CD14-positive monocyte (primary cell): ENCODE data around the gene LDLRAD2. TPM values are rescaled to one million over a fixed set of nuclear protein-coding genes. Genes with fewer than 3 reads are reported as not detected.

Experiments
- DNase-seq, 3 donors: peaks; one replicate each; pipeline ENCODE4 v3.0.0-alpha.2; 2011 to 2022
- H2AFZ ChIP-seq: 2 replicates; pipeline ENCODE4 v1.6.0; 2012; ENCODE audit warnings: mild to moderate bottlenecking, low read depth, low read length, inconsistent platforms; ENCODE audit not compliant: insufficient read depth, poor library complexity, severe bottlenecking
- H3K27ac ChIP-seq, 2 donors: 1 replicate in 1 of 2; 2 replicates in 1 of 2; pipeline ENCODE4 v1.5.1; 2012 to 2013; ENCODE audit warnings: low read length in 2 of 2, control low read depth in 1 of 2, inconsistent platforms in 1 of 2, low read depth in 1 of 2, mild to moderate bottlenecking in 1 of 2
- H3K27me3 ChIP-seq, 2 donors: one replicate each; pipeline versions ENCODE4 v1.6.0 to v1.6.1; 2011 to 2013; ENCODE audit warnings: low read length in 2 of 2; ENCODE audit not compliant: control insufficient read depth in 2 of 2, insufficient read depth in 2 of 2
- H3K36me3 ChIP-seq, 2 donors: replicated peaks in 1 of 2; 1 replicate in 1 of 2; 2 replicates in 1 of 2; pipeline versions ENCODE4 v1.5.1 to v1.6.1; 2012 to 2013; ENCODE audit warnings: low read length in 2 of 2, control low read depth in 1 of 2, inconsistent platforms in 1 of 2, mild to moderate bottlenecking in 1 of 2; ENCODE audit not compliant: insufficient read depth in 2 of 2, control insufficient read depth in 1 of 2
- H3K4me1 ChIP-seq, 2 donors: 1 replicate in 1 of 2; 2 replicates in 1 of 2; pipeline versions ENCODE4 v1.5.1 to v1.6.1; 2012 to 2013; ENCODE audit warnings: low read length in 2 of 2, control low read depth in 1 of 2, inconsistent platforms in 1 of 2, mild to moderate bottlenecking in 1 of 2, moderate library complexity in 1 of 2; ENCODE audit not compliant: insufficient read depth in 2 of 2, control insufficient read depth in 1 of 2
- H3K4me2 ChIP-seq: replicated peaks from 2 replicates; pipeline ENCODE3; 2012; ENCODE audit warnings: low read length, moderate library complexity, mild to moderate bottlenecking; ENCODE audit not compliant: poor library complexity, severe bottlenecking; ENCODE audit errors: extremely low read depth
- H3K4me3 ChIP-seq, 3 experiments: fragments of 200-600 bp in 1 of 3; sonication (generic) in 1 of 3; replicated peaks in 1 of 3; 1 replicate in 2 of 3; 2 replicates in 1 of 3; pipeline ENCODE4 v1.5.1; 2011 to 2013; ENCODE audit warnings: low read length in 3 of 3, mild to moderate bottlenecking in 3 of 3, control low read depth in 2 of 3, low read depth in 2 of 3, inconsistent platforms in 1 of 3, moderate library complexity in 1 of 3
- H3K79me2 ChIP-seq: 2 replicates; pipeline ENCODE4 v1.6.0; 2012; ENCODE audit warnings: mild to moderate bottlenecking, control low read depth, inconsistent platforms, low read length, moderate library complexity; ENCODE audit not compliant: insufficient read depth
- H3K9ac ChIP-seq: 2 replicates; pipeline ENCODE4 v1.6.0; 2017; ENCODE audit warnings: low read length, mild to moderate bottlenecking; ENCODE audit not compliant: insufficient read depth, poor library complexity, severe bottlenecking
- H3K9me3 ChIP-seq, 2 donors: replicated peaks in 1 of 2; 1 replicate in 1 of 2; 2 replicates in 1 of 2; pipeline versions ENCODE4 v1.5.1 to v1.6.1; 2012 to 2013; ENCODE audit warnings: low read length in 2 of 2, control low read depth in 1 of 2; ENCODE audit not compliant: control insufficient read depth in 1 of 2, insufficient read depth in 1 of 2
- H4K20me1 ChIP-seq: 2 replicates; pipeline ENCODE4 v1.6.0; 2012; ENCODE audit warnings: mild to moderate bottlenecking, low read length, control low read depth, moderate library complexity; ENCODE audit not compliant: insufficient read depth
- H3K27ac Mint-ChIP-seq, 7 donors: one replicate each; pipeline ENCODE4 v1.8.0; 2020; ENCODE audit warnings: mild to moderate bottlenecking in 7 of 7, mixed read lengths in 7 of 7, moderate library complexity in 6 of 7, inconsistent platforms in 2 of 7
- H3K27me3 Mint-ChIP-seq, 3 donors: one replicate each; pipeline ENCODE4 v1.8.0; 2021 to 2022; ENCODE audit warnings: low read depth in 3 of 3, mild to moderate bottlenecking in 3 of 3, mixed read lengths in 3 of 3, moderate library complexity in 3 of 3, inconsistent platforms in 1 of 3
- H3K36me3 Mint-ChIP-seq, 2 donors: one replicate each; pipeline ENCODE4 v1.8.0; 2020; ENCODE audit warnings: mixed read lengths in 2 of 2, inconsistent platforms in 1 of 2, mild to moderate bottlenecking in 1 of 2
- H3K4me1 Mint-ChIP-seq: one replicate; pipeline ENCODE4 v1.8.0; 2020; ENCODE audit warnings: mild to moderate bottlenecking, mixed read lengths
- H3K4me3 Mint-ChIP-seq, 2 donors: one replicate each; pipeline ENCODE4 v1.8.0; 2020; ENCODE audit warnings: mild to moderate bottlenecking in 2 of 2, mixed read lengths in 2 of 2, moderate library complexity in 1 of 2
- H3K9me3 Mint-ChIP-seq, 7 donors: one replicate each; pipeline ENCODE4 v1.8.0; 2020 to 2022; ENCODE audit warnings: mixed read lengths in 7 of 7, mild to moderate bottlenecking in 6 of 7, moderate library complexity in 6 of 7, inconsistent platforms in 2 of 7
- WGBS: methylation state at CpG from one replicate; pipeline ENCODE4 v1.1.5; 2013; ENCODE audit warnings: missing lambda C conversion rate; ENCODE audit not compliant: insufficient coverage; 5-methylcytosine and 5-hydroxymethylcytosine counted together
- intact Hi-C, 2 donors: fragments of 100-400 bp; cut with micrococcal nuclease; formaldehyde crosslinking; loops; one replicate each; pipeline versions ENCODE4 v1.15.0 to v1.15.1; 2023
- polyA plus RNA-seq, 3 donors: library from polyadenylated mRNA; depleted of rRNA in 1 of 3; unstranded in 2 of 3; stranded (reverse) in 1 of 3; fragments of 300-500 nt in 2 of 3; fragments of >200 nt in 1 of 3; fragmentation: Illumina TruSeq in 2 of 3; gene quantifications; 1 replicate in 2 of 3; 2 replicates in 1 of 3; pipeline ENCODE4 v1.2.3, GENCODE V29; 2012 to 2021
- TF ChIP-seq, protein P1 (sequence below): fragments of 200-600 bp; IDR thresholded peaks from one replicate; pipeline ENCODE4 v1.8.0; 2022; ENCODE audit warnings: antibody characterized with exemption, mild to moderate bottlenecking

Gene LDLRAD2
- polyA plus RNA-seq, 3 donors, result 0.63 TPM; not detected in 2

DNA sequence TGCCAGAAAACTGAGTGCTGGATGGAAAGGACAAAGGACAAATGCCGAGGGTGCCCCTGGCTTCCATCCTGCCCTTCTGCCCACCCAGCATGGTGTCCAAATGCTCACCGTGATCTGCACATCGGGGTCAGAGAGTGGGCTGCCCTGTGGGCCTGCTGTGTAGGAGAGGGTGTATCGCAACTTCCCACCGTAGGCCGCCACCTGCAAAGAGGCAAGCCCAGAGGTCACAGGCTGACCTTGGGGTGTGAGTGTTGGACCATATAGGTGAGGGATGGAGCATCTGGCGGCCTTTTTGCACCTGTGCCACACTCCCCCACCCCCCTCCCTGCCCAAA, 53.5 kb downstream of the LDLRAD2 start:
- Histone ChIP-seq H4K20me1 (no peaks in the 10 kb centered on the region), H3K27ac (no peak overlapping the region), H3K4me1 (no peaks in the 10 kb centered on the region), H3K36me3 (no peaks in the 10 kb centered on the region), H3K4me2 (no peak overlapping the region), H3K79me2 (no peaks in the 10 kb centered on the region), H3K4me3 (no peak overlapping the region), H3K9ac (no peak overlapping the region), H3K27me3 (no peaks in the 10 kb centered on the region), H2AFZ (no peak overlapping the region), H3K9me3 (peaks cover 0 to 13% of the 10 kb centered on the region in 2 donors)
- intact Hi-C loops, result no loop called here
- Mint-ChIP-seq H3K36me3 (peaks cover 0 to 5% of the 10 kb centered on the region in 2 donors), H3K27me3 (peaks cover 0 to 4% (median 3%) of the 10 kb centered on the region in 3 donors), H3K4me3 (no peak overlapping the region), H3K9me3 (peaks cover 5 to 15% (median 10%) of the 10 kb centered on the region in 7 donors), H3K27ac (peak overlapping the region in 1 of 7 donors; percentile 62), H3K4me1 (peaks cover 10% of the 10 kb centered on the region)
- TF ChIP-seq, protein P1, sequence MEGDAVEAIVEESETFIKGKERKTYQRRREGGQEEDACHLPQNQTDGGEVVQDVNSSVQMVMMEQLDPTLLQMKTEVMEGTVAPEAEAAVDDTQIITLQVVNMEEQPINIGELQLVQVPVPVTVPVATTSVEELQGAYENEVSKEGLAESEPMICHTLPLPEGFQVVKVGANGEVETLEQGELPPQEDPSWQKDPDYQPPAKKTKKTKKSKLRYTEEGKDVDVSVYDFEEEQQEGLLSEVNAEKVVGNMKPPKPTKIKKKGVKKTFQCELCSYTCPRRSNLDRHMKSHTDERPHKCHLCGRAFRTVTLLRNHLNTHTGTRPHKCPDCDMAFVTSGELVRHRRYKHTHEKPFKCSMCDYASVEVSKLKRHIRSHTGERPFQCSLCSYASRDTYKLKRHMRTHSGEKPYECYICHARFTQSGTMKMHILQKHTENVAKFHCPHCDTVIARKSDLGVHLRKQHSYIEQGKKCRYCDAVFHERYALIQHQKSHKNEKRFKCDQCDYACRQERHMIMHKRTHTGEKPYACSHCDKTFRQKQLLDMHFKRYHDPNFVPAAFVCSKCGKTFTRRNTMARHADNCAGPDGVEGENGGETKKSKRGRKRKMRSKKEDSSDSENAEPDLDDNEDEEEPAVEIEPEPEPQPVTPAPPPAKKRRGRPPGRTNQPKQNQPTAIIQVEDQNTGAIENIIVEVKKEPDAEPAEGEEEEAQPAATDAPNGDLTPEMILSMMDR, result no peak
- WGBS, result 100% methylated on average over 4 of the region's 7 CpGs
- DNase-seq, result no peak

DNA sequence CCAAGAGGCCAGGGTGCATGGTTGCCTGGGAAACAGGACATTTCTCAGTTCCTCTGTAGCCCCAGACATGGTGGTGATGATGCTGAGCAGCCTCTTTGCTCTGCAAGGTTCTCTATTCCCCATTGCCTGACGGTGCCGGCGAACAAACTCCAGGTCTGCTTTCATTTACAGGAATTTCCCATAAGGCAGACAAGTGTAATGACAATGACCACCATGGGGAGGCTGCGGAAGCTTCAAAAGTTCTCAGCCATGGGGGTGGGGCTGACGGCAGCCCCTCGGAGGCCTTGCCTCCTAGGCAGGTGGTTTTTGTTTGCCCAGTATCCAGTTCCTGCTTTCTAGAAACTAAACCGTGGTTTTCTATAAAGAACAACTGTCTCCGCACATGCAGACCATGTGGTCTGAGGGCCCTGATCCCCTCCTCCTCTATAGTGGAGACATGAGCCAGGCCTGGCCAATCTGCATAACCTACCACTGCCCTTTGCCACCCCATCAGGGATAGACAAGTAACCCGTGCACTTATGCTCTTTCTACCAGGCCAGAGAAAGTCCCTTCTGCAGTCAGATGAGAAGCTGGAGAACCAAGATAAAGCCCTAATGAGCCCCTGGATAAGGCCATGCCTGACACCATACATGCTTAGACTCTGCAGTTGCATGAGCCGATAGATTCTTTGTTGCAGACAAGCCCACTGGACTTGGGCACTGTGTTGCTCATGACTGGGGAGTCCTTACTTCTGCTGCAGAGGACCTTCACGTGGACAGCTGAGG, 54.1 kb downstream of the LDLRAD2 start:
- Mint-ChIP-seq H3K4me3 (no peak overlapping the region), H3K4me1 (peaks cover 10% of the 10 kb centered on the region), H3K36me3 (peaks cover 0 to 3% of the 10 kb centered on the region in 2 donors), H3K9me3 (peaks cover 2 to 11% (median 6%) of the 10 kb centered on the region in 7 donors), H3K27me3 (peaks cover 0 to 4% (median 3%) of the 10 kb centered on the region in 3 donors), H3K27ac (peak overlapping the region in 1 of 7 donors; percentile 48)
- intact Hi-C loops, result no loop called here
- Histone ChIP-seq H3K9me3 (peaks cover 0 to 7% of the 10 kb centered on the region in 2 donors), H4K20me1 (no peaks in the 10 kb centered on the region), H3K36me3 (no peaks in the 10 kb centered on the region), H3K4me2 (no peak overlapping the region), H3K79me2 (no peaks in the 10 kb centered on the region), H3K27ac (no peak overlapping the region), H2AFZ (peak overlapping the region; percentile 48), H3K4me1 (no peaks in the 10 kb centered on the region), H3K9ac (no peak overlapping the region), H3K27me3 (no peaks in the 10 kb centered on the region), H3K4me3 (no peak overlapping the region)
- DNase-seq, result peak in 1 of 3 donors; percentile 30
- 44% methylated on average over 11 of the region's 11 CpGs for WGBS
- TF ChIP-seq, protein P1, result no peak
